GM12878 (cell line): ENCODE measurements around the gene RSPRY1. TPM values are rescaled to one million over a fixed set of nuclear protein-coding genes. Genes with fewer than 3 reads are reported as not detected.

ENCODE experiments used
- ATAC-seq: fragments of 200-7000 bp; cut with Tn5 transposase; 3 replicates; pipeline ENCODE4 v1.9.1; 2020; ENCODE audit warnings: mild to moderate bottlenecking, moderate library complexity
- BruUV-seq: library from RNA; stranded (reverse); fragments of 400-500 nt; replicated peaks from 2 replicates; lab custom pipeline; 2021; lab: Mats Ljungman, UMichigan
- CTCF ChIA-PET: fragments of 300-600 bp; sonication (Branson Sonifier 250); formaldehyde crosslinking; extraction: SDS; loops from one replicate; lab custom pipeline; 2021; ENCODE audit warnings: inconsistent platforms; lab: Yijun Ruan, JAX
- POLR2A ChIA-PET: fragments of 350-600 bp; formaldehyde crosslinking; extraction: SDS; loops from one replicate; lab custom pipeline; 2021; ENCODE audit warnings: inconsistent platforms; lab: Charles Lee
- RAD21 ChIA-PET: fragments of 300-600 bp; sonication (Branson Sonifier 250); formaldehyde crosslinking; loops from one replicate; lab custom pipeline; 2023; ENCODE audit warnings: antibody characterized with exemption; ENCODE audit not compliant: unreplicated experiment; lab: Charles Lee
- SMC1A ChIA-PET: fragments of 300-600 bp; sonication (Branson Sonifier 250); formaldehyde crosslinking; loops from one replicate; lab custom pipeline; 2023; ENCODE audit not compliant: unreplicated experiment, uncharacterized antibody; lab: Charles Lee
- DNase-seq: peaks from one replicate; pipeline ENCODE4 v3.0.0-alpha.2; 2011; ENCODE audit warnings: low read depth, low spot score
- FAIRE-seq: peaks from 3 replicates; lab custom pipeline; 2011; peaks lifted over from hg19 to GRCh38; lab: Jason Lieb, UNC
- H2AFZ ChIP-seq: 2 replicates; pipeline ENCODE4 v1.6.0; 2011; ENCODE audit warnings: low read depth, low read length, control low read depth; ENCODE audit not compliant: control insufficient read depth
- H3K27ac ChIP-seq: 2 replicates; pipeline ENCODE4 v1.5.1; 2011; ENCODE audit warnings: control low read depth; ENCODE audit not compliant: control insufficient read depth, insufficient read depth
- H3K27me3 ChIP-seq, 2 experiments: replicated peaks in 1 of 2; 2 replicates each; pipeline versions ENCODE4 v1.6.0 to v1.6.1; 2011; ENCODE audit warnings: low read length in 1 of 2; ENCODE audit not compliant: control insufficient read depth in 2 of 2, insufficient read depth in 2 of 2
- H3K36me3 ChIP-seq, 2 experiments: 2 replicates each; pipeline ENCODE4 v1.5.1; 2011; ENCODE audit warnings: low read length in 1 of 2; ENCODE audit not compliant: control insufficient read depth in 2 of 2, insufficient read depth in 2 of 2
- H3K4me1 ChIP-seq: 2 replicates; pipeline ENCODE4 v1.6.1; 2011; ENCODE audit warnings: mild to moderate bottlenecking, low read length, moderate library complexity, mixed read lengths; ENCODE audit not compliant: control insufficient read depth, insufficient read depth
- H3K4me2 ChIP-seq: 2 replicates; pipeline ENCODE4 v1.6.0; 2011; ENCODE audit warnings: control low read depth; ENCODE audit not compliant: control insufficient read depth, insufficient read depth
- H3K4me3 ChIP-seq: fragments of 200-600 bp; sonication (generic); 2 replicates; pipeline ENCODE4 v1.5.1; 2016
- H3K79me2 ChIP-seq: 2 replicates; pipeline ENCODE4 v1.6.0; 2011; ENCODE audit warnings: low read length; ENCODE audit not compliant: control insufficient read depth, insufficient read depth
- H3K9ac ChIP-seq: 2 replicates; pipeline ENCODE4 v1.8.0; 2011; ENCODE audit warnings: low read length, control low read depth, mixed read lengths; ENCODE audit not compliant: control insufficient read depth, insufficient read depth
- H3K9me3 ChIP-seq: replicated peaks from 3 replicates; pipeline ENCODE4 v1.5.1; 2011; ENCODE audit warnings: mild to moderate bottlenecking, low read length; ENCODE audit not compliant: control insufficient read depth, insufficient read depth
- H4K20me1 ChIP-seq: 2 replicates; pipeline ENCODE4 v1.6.0; 2011; ENCODE audit not compliant: control insufficient read depth, insufficient read depth
- BCLAF1 ChIP-seq: fragments of 450-650 bp; IDR thresholded peaks from 2 replicates; pipeline ENCODE4 v1.6.1; 2017; ENCODE audit warnings: antibody characterized with exemption, mild to moderate bottlenecking, moderate library complexity
- BRCA1 ChIP-seq: IDR thresholded peaks from 2 replicates; pipeline ENCODE4 v1.6.1; 2011; ENCODE audit warnings: low read depth, low read length, improper control_type of control experiment
- CEBPB ChIP-seq, 2 experiments: fragments of 150-350 bp in 1 of 2; IDR thresholded peaks; 2 replicates each; pipeline ENCODE4 v1.6.1; 2012 to 2014; ENCODE audit warnings: low read depth in 2 of 2, low read length in 2 of 2, borderline replicate concordance in 1 of 2, inconsistent platforms in 1 of 2
- IRF4 ChIP-seq: IDR thresholded peaks from 2 replicates; pipeline ENCODE4 v1.6.1; 2011; ENCODE audit warnings: low read depth, low read length
- MLLT1 ChIP-seq: fragments of 450-650 bp; IDR thresholded peaks from 2 replicates; pipeline ENCODE4 v1.6.1; 2016; ENCODE audit warnings: mild to moderate bottlenecking
- NR2C2 ChIP-seq: IDR thresholded peaks from 2 replicates; pipeline ENCODE4 v1.6.1; 2011; ENCODE audit warnings: borderline replicate concordance, low read depth; ENCODE audit not compliant: control insufficient read depth, insufficient read length
- NRF1 ChIP-seq: conservative IDR thresholded peaks from 2 replicates; pipeline ENCODE4 v1.6.1; 2011; ENCODE audit warnings: mild to moderate bottlenecking, low read depth, low read length, improper control_type of control experiment
- POLR2AphosphoS2 ChIP-seq: IDR thresholded peaks from 2 replicates; pipeline ENCODE4 v1.6.1; 2011; ENCODE audit warnings: low read depth, mild to moderate bottlenecking, low read length, improper control_type of control experiment, moderate library complexity
- RAD21 ChIP-seq: IDR thresholded peaks from 2 replicates; pipeline ENCODE4 v1.6.1; 2011; ENCODE audit warnings: mild to moderate bottlenecking, low read depth, low read length, moderate library complexity; ENCODE audit not compliant: insufficient read depth
- RAD51 ChIP-seq: fragments of 450-650 bp; IDR thresholded peaks from 2 replicates; pipeline ENCODE4 v1.6.1; 2016; ENCODE audit warnings: moderate library complexity, mild to moderate bottlenecking, inconsistent platforms
- TAF1 ChIP-seq: IDR thresholded peaks from 2 replicates; pipeline ENCODE4 v1.6.1; 2011; ENCODE audit warnings: mild to moderate bottlenecking, low read depth, low read length, borderline replicate concordance
- YBX1 ChIP-seq: fragments of 450-650 bp; IDR thresholded peaks from 2 replicates; pipeline ENCODE4 v1.6.1; 2016; ENCODE audit warnings: antibody characterized with exemption
- ZBTB40 ChIP-seq: fragments of 450-650 bp; IDR thresholded peaks from 2 replicates; pipeline ENCODE4 v1.6.1; 2016; ENCODE audit warnings: mild to moderate bottlenecking, moderate library complexity, borderline replicate concordance
- ZNF384 ChIP-seq: IDR thresholded peaks from 2 replicates; pipeline ENCODE4 v1.6.1; 2012; ENCODE audit warnings: low read depth, mild to moderate bottlenecking, low read length, improper control_type of control experiment, borderline replicate concordance
- WGBS: methylation state at CpG from one replicate; pipeline ENCODE4 v1.1.6; 2016; ENCODE audit warnings: low lambda C conversion rate; ENCODE audit not compliant: insufficient replicate concordance, insufficient coverage; ENCODE audit errors: missing lambda C conversion rate; 5-methylcytosine and 5-hydroxymethylcytosine counted together
- in situ Hi-C: fragments of 300-500 bp; cut with MboI; formaldehyde crosslinking; loops from 9 replicates; pipeline ENCODE4 v1.14.3; 2018; ENCODE audit warnings: mixed read lengths
- intact Hi-C: fragments of 100-400 bp; cut with micrococcal nuclease; formaldehyde crosslinking; loops from one replicate; pipeline ENCODE4 v1.14.2; 2022; ENCODE audit not compliant: unreplicated experiment
- polyA plus RNA-seq, 11 experiments: library from polyadenylated mRNA; depleted of rRNA in 4 of 11; unstranded in 6 of 11; stranded (reverse) in 5 of 11; fragments of >200 nt; fragmentation: Nextera tagmentation in 4 of 11; fragmentation: Illumina TruSeq in 1 of 11; extraction: Ambion mirVana in 4 of 11; extraction: Trizol in 1 of 11; gene quantifications; 1 replicate in 1 of 11; 2 replicates in 10 of 11; pipeline versions ENCODE4 v1.2.1 to v1.2.3, GENCODE V29; 2011 to 2016; ENCODE audit warnings: inconsistent platforms in 2 of 11, missing spikeins in 2 of 11, low read depth in 1 of 11
- total RNA-seq, 4 experiments: library from RNA; depleted of rRNA in 3 of 4; stranded (reverse); fragments of >200 nt in 3 of 4; fragmentation: Illumina TruSeq in 1 of 4; extraction: Trizol in 1 of 4; gene quantifications; 2 replicates each; pipeline versions ENCODE4 v1.2.1 to v1.2.3, GENCODE V29; 2013 to 2021

RSPRY1 gene
- total and polyA plus RNA-seq, 10 of the 15 experiments (the other 5 are each of a cell fraction or from before 2014, with no cell fraction given) = 18.5 to 57.0 (median 41.2) TPM

GRCh38 chr16:57147381-57148221 is 38.5 kb upstream of the RSPRY1 start:
- in situ Hi-C loops (no loop called here), intact Hi-C loops (no loop called here)
- ATAC-seq (no peak), FAIRE-seq (no peak), DNase-seq (no peak)
- RAD21 ChIA-PET = no interaction called here
- Histone ChIP-seq H2AFZ (no peak overlapping the region), H3K4me1 (peaks cover 15% of the 10 kb centered on the region), H4K20me1 (no peaks in the 10 kb centered on the region), H3K9me3 (no peaks in the 10 kb centered on the region), H3K27me3 (no peaks in the 10 kb centered on the region), H3K36me3 (peaks cover 4 to 6% of the 10 kb centered on the region in 2 experiments), H3K4me2 (peak overlapping the region; percentile 13; the same call in 1 of the 2 replicates), H3K79me2 (no peaks in the 10 kb centered on the region), H3K27ac (no peak overlapping the region; the same call in 1 of the 2 replicates), H3K4me3 (no peak overlapping the region), H3K9ac (0 out of 2 replicates have a peak overlapping the region, but pooled peaks have one; percentile 12)
- no TSS peak for BruUV-seq
- CTCF ChIA-PET = interaction anchor here (0.9 to 1.2 kb wide), 2 partner anchors 54 to 55 kb away, joined by 3 to 5 read pairs; partner anchors contain the start of gene CPNE2
- WGBS = 41% methylated on average over 14 of the region's 14 CpGs
- SMC1A ChIA-PET = interaction anchor here (0.6 kb wide), 1 partner anchor 48 kb away, joined by 3 read pairs; no protein-coding TSS in a partner anchor
- POLR2A ChIA-PET = interaction anchor here (0.6 to 1.4 kb wide), 2 partner anchors 20 to 230 kb away, joined by 3 to 5 read pairs; no protein-coding TSS in a partner anchor
- TF ChIP-seq NRF1 (no peak), POLR2AphosphoS2 (no peak), BRCA1 (no peak), RAD51 (no peak), RAD21 (no peak), TAF1 (no peak), BCLAF1 (no peak), MLLT1 (no peak), IRF4 (no peak), NR2C2 (no peak), CEBPB (IDR thresholded peaks at IDR 0.05; ENCODE audit: borderline replicate concordance in 1 of 2, low read depth in 2 of 2, low read length in 2 of 2) (no peak), YBX1 (no peak), ZNF384 (no peak), ZBTB40 (no peak)
